Peyer's patch (tissue), 4 donors: ENCODE measurements around the gene SLC25A11.

Source experiments
- CTCF ChIP-seq, 6 experiments: fragments of 450-650 bp in 4 of 6; fragments of 200-600 bp in 2 of 6; sonication (generic) in 1 of 6; IDR thresholded peaks; one replicate each; pipeline ENCODE4 v1.5.1; 2017 to 2019; ENCODE audit warnings: antibody characterized with exemption in 6 of 6, mild to moderate bottlenecking in 3 of 6, moderate library complexity in 1 of 6
- POLR2A ChIP-seq, 2 donors: fragments of 450-650 bp; IDR thresholded peaks; one replicate each; pipeline ENCODE4 v1.5.1; 2017; ENCODE audit warnings: antibody characterized with exemption in 2 of 2, mild to moderate bottlenecking in 2 of 2, moderate library complexity in 2 of 2

- TF ChIP-seq CTCF (IDR thresholded peaks at IDR 0.05) (peak in 1 of 6 experiments; percentile 3), POLR2A (IDR thresholded peaks at IDR 0.05) (peak; percentile 42 to 66)
Measured at GRCh38 chr17:4948931-4949320, 9.1 kb upstream of the SLC25A11 start.
